Stomach (tissue), 4 donors: ENCODE data around the gene SNCA.

Experiments
- POLR2A ChIP-seq, 4 donors: fragments of 450-650 bp; IDR thresholded peaks; one replicate each; pipeline ENCODE4 v1.6.1; 2016; ENCODE audit warnings: antibody characterized with exemption in 4 of 4, control low read depth in 2 of 4, mild to moderate bottlenecking in 1 of 4, moderate library complexity in 1 of 4
- TF ChIP-seq, protein P1 (sequence below), 7 experiments: fragments of 450-650 bp in 4 of 7; fragments of 200-600 bp in 3 of 7; sonication (generic) in 3 of 7; IDR thresholded peaks; one replicate each; pipeline ENCODE4 v1.5.1; 2016 to 2019; ENCODE audit warnings: antibody characterized with exemption in 7 of 7, control low read depth in 2 of 7, mild to moderate bottlenecking in 1 of 7

DNA sequence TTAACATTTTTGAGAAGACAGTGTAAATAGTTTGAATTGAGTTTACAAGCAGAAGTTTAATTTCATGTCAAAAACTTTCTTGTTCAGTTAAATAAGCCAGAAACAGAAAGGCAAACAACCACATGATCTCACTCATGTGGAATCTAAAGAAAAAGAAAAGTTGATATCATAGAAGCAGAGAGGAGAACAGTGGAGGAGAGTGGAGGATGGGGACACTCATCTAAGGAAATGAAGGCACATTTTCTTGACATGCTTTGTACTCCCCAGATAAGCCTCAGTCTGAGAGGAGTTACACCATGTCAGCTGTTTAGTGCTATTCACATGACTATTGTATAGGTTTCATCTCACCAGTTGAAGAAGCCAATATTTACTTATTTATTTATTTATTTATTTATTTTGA is 13.5 kb downstream of the SNCA start:
- no peak for TF ChIP-seq POLR2A (IDR thresholded peaks at IDR 0.05)
- TF ChIP-seq, protein P1, sequence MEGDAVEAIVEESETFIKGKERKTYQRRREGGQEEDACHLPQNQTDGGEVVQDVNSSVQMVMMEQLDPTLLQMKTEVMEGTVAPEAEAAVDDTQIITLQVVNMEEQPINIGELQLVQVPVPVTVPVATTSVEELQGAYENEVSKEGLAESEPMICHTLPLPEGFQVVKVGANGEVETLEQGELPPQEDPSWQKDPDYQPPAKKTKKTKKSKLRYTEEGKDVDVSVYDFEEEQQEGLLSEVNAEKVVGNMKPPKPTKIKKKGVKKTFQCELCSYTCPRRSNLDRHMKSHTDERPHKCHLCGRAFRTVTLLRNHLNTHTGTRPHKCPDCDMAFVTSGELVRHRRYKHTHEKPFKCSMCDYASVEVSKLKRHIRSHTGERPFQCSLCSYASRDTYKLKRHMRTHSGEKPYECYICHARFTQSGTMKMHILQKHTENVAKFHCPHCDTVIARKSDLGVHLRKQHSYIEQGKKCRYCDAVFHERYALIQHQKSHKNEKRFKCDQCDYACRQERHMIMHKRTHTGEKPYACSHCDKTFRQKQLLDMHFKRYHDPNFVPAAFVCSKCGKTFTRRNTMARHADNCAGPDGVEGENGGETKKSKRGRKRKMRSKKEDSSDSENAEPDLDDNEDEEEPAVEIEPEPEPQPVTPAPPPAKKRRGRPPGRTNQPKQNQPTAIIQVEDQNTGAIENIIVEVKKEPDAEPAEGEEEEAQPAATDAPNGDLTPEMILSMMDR (IDR thresholded peaks at IDR 0.05): no peak
